DMS79 treated with DMSO at 0.1 percent for 48 hours (cell line): ENCODE results near the gene ATP1A2.

Experiments used
- DNase-seq: peaks from one replicate; lab custom pipeline; 2025; lab: John Stamatoyannopoulos, UW

The ATP1A2 gene

GRCh38 chr1:160085686-160086455, 29.7 kb upstream of the ATP1A2 start:
- no peak for DNase-seq

- DNase-seq: no peak
These were observed 29.1 kb upstream of the ATP1A2 start for GRCh38 chr1:160086456-160086892.

DNA sequence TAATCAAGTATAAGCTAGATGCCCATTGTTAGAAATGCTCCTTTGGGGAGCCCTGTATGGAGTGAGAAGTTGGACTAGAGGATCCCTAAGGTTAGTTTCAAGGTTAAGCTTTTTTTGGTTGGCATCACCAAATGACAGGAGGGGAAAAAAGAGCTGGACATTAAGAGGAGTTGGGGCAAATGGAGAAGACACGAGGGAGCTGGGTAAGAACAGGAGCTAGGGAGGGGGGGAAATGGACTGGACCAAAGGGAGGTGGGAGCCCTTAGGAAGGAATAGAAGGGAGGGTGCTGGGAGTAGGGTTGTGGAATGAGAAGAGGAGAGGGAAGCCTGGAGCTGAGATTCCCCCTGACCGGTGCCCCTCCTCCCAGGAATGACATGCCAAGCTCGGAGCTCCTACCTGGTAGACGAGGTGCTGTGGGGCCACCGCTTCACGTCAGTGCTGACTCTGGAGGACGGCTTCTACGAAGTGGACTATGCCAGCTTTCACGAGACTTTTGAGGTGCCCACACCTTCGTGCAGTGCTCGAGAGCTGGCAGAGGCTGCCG, 28.4 kb upstream of the ATP1A2 start:
- DNase-seq: no peak

DNA sequence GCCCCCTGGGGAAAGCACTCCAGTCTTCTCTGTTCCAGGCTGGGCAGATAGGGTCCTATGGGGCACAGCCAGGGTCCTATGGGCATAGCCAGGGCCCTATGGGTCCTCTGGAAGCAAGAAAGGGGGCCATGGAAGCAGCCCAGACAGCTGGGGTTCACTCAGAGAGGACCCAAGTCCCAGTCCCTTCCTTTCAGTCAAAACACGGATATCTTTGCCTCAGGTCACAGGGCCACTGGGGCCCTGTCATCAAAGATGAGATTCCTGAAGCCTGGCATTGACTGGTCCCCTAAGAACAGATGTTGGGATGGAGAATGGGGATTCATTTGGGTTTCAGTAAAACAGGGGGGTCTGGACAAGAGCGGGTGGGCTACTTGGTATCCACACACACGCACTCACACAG, 25.7 kb upstream of the ATP1A2 start:
- no peak for DNase-seq

DNA sequence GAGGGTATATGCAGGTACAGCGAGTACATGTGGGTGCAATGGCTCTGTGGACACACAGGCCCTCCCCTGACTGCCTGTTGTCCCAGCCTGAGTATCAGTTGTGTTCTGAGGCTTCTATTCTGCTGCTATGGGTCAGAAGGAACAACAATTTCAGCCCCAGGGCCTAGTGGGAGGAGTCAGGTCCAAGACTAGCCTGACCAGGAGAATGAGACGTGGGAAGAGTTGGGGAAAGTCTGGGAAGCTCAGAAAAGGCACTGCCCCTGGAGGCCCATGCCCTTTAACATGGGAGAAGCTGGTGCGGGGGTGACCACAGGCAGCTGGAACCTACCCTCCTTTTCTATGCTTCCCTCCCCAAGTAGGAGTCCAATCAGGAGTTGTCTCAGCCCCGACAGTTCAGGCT, 24.8 kb upstream of the ATP1A2 start:
- no peak for DNase-seq

DNA sequence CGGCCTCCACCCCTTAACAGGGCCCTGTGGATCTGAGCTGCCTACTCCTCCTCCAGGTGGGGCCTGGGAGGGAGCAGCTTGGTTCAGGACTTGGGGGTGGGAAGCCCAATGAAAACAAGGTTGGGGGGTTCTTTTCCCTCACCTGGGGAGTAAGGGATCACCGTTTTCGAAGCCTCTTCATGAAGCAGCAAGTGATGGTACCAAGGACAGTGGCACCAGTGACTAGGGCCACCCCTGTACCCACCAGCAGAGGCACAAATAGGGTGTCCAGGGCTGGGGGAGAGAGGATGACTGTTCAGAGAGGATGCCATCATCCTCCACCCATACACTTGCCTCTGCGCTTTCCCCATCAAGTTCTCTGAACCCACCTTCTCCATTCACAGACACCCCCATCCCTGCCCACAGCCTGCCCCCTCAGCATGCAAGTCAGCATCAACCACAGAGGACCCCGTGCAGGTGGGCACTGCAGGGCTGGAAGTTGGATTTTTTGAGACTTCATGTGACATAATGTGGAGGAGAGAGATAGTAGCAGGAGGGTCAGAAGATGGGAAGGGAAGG, 23.8 kb upstream of the ATP1A2 start:
- no peak for DNase-seq

GRCh38 chr1:160092366-160093068, 23.0 kb upstream of the ATP1A2 start:
- DNase-seq: no peak

DNA sequence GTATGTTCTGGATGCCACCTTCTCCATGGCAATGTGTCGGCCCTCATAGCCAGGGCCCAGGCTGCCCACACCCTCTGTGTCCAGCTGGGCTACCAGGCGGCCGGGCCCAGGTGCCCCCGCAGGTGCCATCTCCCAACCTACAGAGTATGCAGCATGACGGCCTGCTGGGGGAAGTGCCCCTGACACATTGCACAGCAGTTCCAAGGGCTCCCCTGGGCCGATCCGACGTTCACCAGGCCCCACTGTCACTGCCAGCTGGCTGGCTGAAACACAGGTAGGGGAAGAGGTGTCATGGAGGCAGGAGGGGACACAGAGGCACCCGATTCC, 22.5 kb upstream of the ATP1A2 start:
- DNase-seq: no peak

- DNase-seq: no peak
These were observed 21.8 kb upstream of the ATP1A2 start for GRCh38 chr1:160093624-160094290.

DNA sequence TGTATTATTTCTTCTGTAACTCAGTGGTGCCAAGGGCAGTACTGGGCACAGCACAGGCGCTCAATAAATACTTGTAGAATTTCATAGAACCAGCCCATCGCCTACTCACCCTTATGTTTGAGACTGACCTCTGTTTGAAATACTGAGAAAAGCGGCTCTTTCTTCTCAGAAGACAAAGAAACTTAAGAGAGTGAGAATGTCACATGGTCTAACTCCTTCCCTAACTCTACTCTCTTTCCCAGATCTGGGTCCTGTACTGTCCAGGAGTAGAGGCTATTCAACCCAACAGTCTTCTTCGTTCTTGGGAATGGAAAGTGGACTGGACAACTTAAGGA, 21.3 kb upstream of the ATP1A2 start:
- no peak for DNase-seq

DNA sequence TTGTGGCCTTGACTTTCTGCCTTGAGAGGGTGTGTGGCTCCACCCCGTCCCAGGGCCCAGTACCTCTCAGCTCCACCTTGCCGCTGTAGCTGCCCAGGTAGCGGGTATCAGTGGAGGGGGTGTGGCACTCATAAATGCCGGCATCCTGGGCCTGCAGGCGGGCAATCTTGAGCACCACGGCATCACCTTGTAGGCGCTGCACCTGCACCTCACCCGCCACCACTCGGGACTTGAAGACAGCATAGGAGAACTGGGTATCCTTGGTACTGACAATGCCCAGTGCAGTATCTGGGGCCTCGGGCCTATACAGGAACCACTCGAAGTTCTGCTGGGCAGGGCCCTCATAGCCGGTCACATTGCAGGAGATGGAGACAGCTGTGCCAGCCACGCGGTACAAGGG, 20.8 kb upstream of the ATP1A2 start:
- DNase-seq: no peak

DNA sequence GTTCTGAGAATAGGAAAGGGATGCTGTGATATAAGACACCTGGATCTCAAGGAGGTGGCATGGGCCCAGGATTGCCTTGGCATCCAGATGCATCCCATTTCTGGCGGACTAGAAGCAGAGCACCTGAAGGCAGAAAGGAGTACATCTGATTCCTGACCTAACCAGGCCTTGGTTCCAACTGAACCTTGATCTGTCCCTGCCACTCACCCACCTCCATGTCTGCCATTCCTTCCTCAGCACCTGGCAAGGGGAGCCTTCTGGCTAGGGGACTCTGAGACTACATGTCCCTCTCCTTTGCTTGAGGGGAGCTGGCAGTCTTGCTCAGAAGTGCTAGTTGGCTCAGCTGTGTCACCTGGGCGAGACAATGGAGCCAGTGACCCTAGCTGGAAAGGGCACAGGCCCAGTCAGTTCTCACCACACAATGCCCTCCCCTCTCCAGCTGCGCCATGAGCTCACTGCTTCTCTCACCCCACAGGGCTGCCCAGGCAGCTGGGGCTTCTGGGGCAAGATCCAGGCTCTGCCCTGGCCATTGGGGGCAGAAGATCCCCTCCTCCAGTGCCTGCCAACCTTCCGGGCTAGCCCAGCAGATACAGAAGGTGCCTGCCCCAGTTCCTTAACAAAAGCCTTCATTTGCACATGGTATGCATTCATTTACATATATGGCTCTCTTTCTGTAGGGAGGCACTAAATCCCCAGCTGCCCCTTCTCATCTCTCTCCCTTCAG, 20.0 kb upstream of the ATP1A2 start:
- DNase-seq: no peak

DNA sequence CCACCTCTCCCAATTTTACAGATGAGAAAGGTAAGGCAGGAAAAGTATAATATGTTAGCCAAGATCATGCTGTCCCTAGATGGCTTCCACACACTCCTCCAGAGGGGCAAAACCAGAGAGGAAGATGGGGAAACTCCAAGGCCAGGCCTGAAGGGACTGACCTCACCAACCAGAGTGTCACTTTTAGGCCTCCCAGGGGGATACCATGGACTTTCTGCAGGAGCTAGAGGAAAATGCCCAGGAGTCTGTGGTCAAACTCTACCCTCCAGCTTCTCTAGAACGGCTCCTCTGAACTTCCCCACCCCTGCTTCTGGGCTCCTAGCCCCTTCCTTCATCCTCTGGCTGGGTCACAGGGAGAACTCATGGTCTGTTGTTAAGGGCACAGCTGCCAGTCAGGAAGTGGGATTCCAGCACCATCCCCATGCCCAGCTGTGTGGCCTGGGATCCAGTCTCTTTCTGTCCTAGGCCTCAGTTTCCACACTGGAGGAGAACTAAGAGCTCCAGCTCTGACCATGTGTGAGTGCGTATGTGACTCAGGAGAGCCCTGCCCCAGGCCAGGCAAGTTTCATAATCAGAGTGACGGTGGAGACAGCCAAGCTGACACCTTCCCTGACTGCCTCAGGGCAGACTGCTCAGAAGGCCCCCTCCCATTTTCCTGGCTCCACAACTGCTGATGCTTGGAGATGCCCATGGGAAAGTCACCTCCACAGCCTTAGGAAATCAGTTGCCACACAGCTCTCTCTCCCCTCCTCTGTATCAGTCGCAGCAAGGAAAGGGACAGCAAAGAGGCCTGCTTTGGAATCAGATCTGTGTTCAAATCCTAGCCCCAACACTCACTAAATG, 19.1 kb upstream of the ATP1A2 start:
- no peak for DNase-seq

DNA sequence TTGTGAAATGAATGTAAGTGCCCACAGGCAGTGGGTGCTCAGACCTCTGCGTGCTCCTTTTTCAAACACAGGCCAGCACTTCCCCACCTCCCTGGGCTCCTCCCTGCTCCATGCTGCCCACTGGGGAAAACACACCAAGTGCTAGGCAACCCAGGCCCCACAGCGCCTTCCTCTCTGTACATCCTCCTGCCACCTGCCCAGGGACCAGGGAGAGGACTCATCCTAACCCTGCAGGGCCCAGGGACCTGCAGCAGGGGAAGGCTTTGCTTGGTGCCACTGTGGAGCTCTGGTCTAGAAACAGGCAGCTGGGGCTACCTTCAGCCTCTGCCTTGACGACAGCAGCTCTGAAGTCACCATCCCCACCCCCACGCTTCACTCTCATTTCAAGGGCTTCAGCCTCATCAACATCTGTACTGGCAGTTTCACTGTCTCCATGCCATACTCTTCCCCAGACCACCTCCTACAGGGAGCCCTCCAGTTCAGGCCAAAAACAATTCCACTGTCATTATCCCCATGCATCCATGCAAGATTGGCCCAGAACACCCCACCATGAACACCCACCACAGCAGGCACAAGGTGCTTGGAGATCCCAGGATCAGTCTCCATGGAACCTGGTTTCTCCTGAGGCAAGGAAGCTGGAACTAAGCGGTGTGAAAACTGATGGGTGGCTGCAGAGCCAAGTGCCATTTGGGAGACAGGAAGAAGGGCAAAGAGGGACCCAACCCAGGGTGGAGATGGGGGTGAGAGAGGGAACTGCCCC, 18.2 kb upstream of the ATP1A2 start:
- DNase-seq: no peak

GRCh38 chr1:160097911-160098851, 17.4 kb upstream of the ATP1A2 start, which contains the start of gene IGSF8:
Gene IGSF8, minus strand, starts transcription at chr1:160098619. Its CDS starts 147 bp downstream, at chr1:160098472.
- DNase-seq: peak; percentile 93

DNA sequence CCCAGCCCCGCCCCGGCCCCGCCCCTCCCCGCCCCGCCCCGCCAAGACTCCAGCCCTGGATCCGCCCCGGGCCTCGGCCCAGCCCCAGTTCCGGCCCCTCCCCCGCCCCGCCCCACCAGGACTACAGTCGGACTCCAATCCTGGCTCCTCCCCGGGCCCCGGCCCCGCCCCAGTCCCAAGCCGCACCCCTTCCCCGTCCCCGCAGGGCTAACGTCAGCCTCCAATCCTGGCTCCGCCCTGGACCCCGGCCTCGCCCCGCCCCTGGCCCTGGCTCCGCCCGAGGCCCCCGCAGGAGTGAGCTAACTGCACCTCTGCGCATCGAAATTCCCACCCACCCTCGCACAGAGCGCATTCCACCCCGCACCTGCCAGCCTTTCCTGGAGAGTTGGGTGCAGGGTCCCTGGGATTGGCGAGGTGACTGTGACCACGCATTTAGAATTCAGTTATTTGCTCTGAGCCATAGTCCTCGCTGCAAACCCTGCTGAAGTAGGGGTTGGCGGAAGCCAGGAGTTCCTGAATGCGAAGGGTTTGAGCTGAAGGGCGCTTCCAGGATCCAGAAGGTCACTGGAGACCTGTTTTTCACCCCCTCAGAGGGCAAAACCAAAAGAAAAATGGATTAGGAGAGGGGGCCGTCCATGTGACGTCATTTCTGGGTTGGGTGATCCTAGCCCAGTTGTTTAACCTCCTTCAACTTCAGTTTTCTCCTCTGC, 16.6 kb upstream of the ATP1A2 start:
- DNase-seq: peak; percentile 93

GRCh38 chr1:160099716-160100375, 15.7 kb upstream of the ATP1A2 start:
- DNase-seq: no peak
